ENCODE measurements around the gene SEMA6A. TPM values are rescaled to one million over a fixed set of nuclear protein-coding genes. Genes with fewer than 3 reads are reported as not detected.

The SEMA6A gene
- total and polyA plus RNA-seq, 2 of the 13 experiments (the other 11 are each of a cell fraction or from before 2014, with no cell fraction given): 5.1 to 6.5 TPM

- TF ChIP-seq PBX3 (CRISPR knock-in tag; IDR thresholded peaks at IDR 0.05; ENCODE audit: borderline replicate concordance) (no peak), ZNF768 (CRISPR knock-in tag; IDR thresholded peaks at IDR 0.05) (no peak), NR2F2 (IDR thresholded peaks at IDR 0.05; ENCODE audit: borderline replicate concordance, low read depth) (no peak), EP300 (IDR thresholded peaks at IDR 0.05; ENCODE audit: low read depth in 2 of 2, low read length in 2 of 2) (no peak; a peak in 1 of 4 replicates), EP300 (CRISPR knock-in tag; IDR thresholded peaks at IDR 0.05; ENCODE audit: borderline replicate concordance) (no peak), TMF1 (CRISPR knock-in tag; IDR thresholded peaks at IDR 0.05; ENCODE audit: low read depth) (no peak), RXRB (CRISPR knock-in tag; IDR thresholded peaks at IDR 0.05; ENCODE audit: borderline replicate concordance) (peak; percentile 37; the same call in 1 of the 2 replicates), FOSL2 (CRISPR knock-in tag; IDR thresholded peaks at IDR 0.05) (peak; percentile 68), NR2F6 (IDR thresholded peaks at IDR 0.05) (no peak), NR2F6 (CRISPR knock-in tag; IDR thresholded peaks at IDR 0.05) (peak; percentile 21; the same call in 1 of the 2 replicates), ISL2 (CRISPR knock-in tag; IDR thresholded peaks at IDR 0.05) (no peak), RAD21 (CRISPR knock-in tag; IDR thresholded peaks at IDR 0.05) (no peak), FOXP1 (IDR thresholded peaks at IDR 0.05) (no peak), FOXP1 (CRISPR knock-in tag; IDR thresholded peaks at IDR 0.05) (peak; percentile 44; the same call in 1 of the 2 replicates), ELF3 (CRISPR knock-in tag; IDR thresholded peaks at IDR 0.05) (0 out of 2 replicates have a peak, but pooled peaks have one; percentile 36), ARID5B (CRISPR knock-in tag; IDR thresholded peaks at IDR 0.05) (0 out of 2 replicates have a peak, but pooled peaks have one; percentile 19), DRAP1 (CRISPR knock-in tag; IDR thresholded peaks at IDR 0.05) (no peak), ZNF331 (CRISPR knock-in tag; IDR thresholded peaks at IDR 0.05) (no peak), TFAP4 (IDR thresholded peaks at IDR 0.05; ENCODE audit: borderline replicate concordance, low read depth) (peak; percentile 37; the same call in 1 of the 2 replicates), FOXA3 (CRISPR knock-in tag; IDR thresholded peaks at IDR 0.05) (peak; percentile 49), ZNF652 (CRISPR knock-in tag; IDR thresholded peaks at IDR 0.05; ENCODE audit: borderline replicate concordance, low read depth) (no peak), ETV5 (CRISPR knock-in tag; IDR thresholded peaks at IDR 0.05; ENCODE audit: borderline replicate concordance) (no peak), NR2F1 (CRISPR knock-in tag; IDR thresholded peaks at IDR 0.05) (peak in 1 of 2 experiments; percentile 36; a peak in 1 of 4 replicates), ZMYM4 (CRISPR knock-in tag; IDR thresholded peaks at IDR 0.05) (peak; percentile 25; the same call in 1 of the 2 replicates), ZNF839 (CRISPR knock-in tag; IDR thresholded peaks at IDR 0.05; ENCODE audit: borderline replicate concordance) (no peak)
These were observed 29.9 kb downstream of the SEMA6A start (continued) for GRCh38 chr5:116544531-116545241.

All from HepG2 (cell line).